GM19239 (cell line): ENCODE results near the gene AP1G2.

Experiments
- DNase-seq: peaks from one replicate; pipeline ENCODE4 v3.0.0; 2011; ENCODE audit warnings: low spot score; ENCODE audit not compliant: insufficient read length
- FAIRE-seq: peaks from 2 replicates; lab custom pipeline; 2011; peaks lifted over from hg19 to GRCh38; lab: Jason Lieb, UNC

AP1G2 gene

GRCh38 chr14:23573384-23574015, 5.9 kb upstream of the AP1G2 start:
- no peak for FAIRE-seq
- no peak for DNase-seq

- FAIRE-seq (no peak), DNase-seq (no peak)
Observed at GRCh38 chr14:23572836-23573235, 5.2 kb upstream of the AP1G2 start.

GRCh38 chr14:23572524-23572828, 4.9 kb upstream of the AP1G2 start:
- DNase-seq (no peak), FAIRE-seq (no peak)

- no peak for FAIRE-seq
- no peak for DNase-seq
Observed at GRCh38 chr14:23571701-23572523, 4.3 kb upstream of the AP1G2 start.

GRCh38 chr14:23570806-23571483, 3.4 kb upstream of the AP1G2 start:
- FAIRE-seq (no peak), DNase-seq (no peak)

- no peak for FAIRE-seq
- DNase-seq = no peak
Observed at GRCh38 chr14:23569443-23570151, 2.0 kb upstream of the AP1G2 start.

GRCh38 chr14:23568600-23569331, 1.2 kb upstream of the AP1G2 start:
- DNase-seq (no peak), FAIRE-seq (peak; percentile 68)

- FAIRE-seq = no peak
- no peak for DNase-seq
Observed at GRCh38 chr14:23568021-23568599, 519 bp upstream of the AP1G2 start.

GRCh38 chr14:23566778-23567185, 809 bp downstream of the AP1G2 start:
- FAIRE-seq (peak; percentile 58), DNase-seq (no peak)

GRCh38 chr14:23566112-23566777, 1.3 kb downstream of the AP1G2 start:
- no peak for DNase-seq
- no peak for FAIRE-seq

GRCh38 chr14:23565626-23566025, 2.0 kb downstream of the AP1G2 start:
- FAIRE-seq (no peak), DNase-seq (no peak)

- FAIRE-seq (no peak), DNase-seq (no peak)
Observed at GRCh38 chr14:23564876-23565275, 2.7 kb downstream of the AP1G2 start.

- FAIRE-seq = no peak
- DNase-seq = no peak
Observed at GRCh38 chr14:23564181-23564812, 3.3 kb downstream of the AP1G2 start.

GRCh38 chr14:23563473-23564180, 4.0 kb downstream of the AP1G2 start:
- no peak for FAIRE-seq
- DNase-seq = no peak

GRCh38 chr14:23562822-23563472, 4.6 kb downstream of the AP1G2 start:
- FAIRE-seq = peak; percentile 71

GRCh38 chr14:23561873-23562821, 5.4 kb downstream of the AP1G2 start:
- FAIRE-seq (no peak), DNase-seq (no peak)

More at GRCh38 chr14:23562822-23563472, 4.6 kb downstream of the AP1G2 start:
- DNase-seq = no peak

- DNase-seq (no peak), FAIRE-seq (no peak)
Observed at GRCh38 chr14:23561259-23561658, 6.3 kb downstream of the AP1G2 start.
